ENCODE results near the gene GIMAP5.

Gene GIMAP5

GRCh38 chr7:150733482-150734095 lies 3.6 kb upstream of the GIMAP5 start:
- in situ Hi-C loops (cut with HindIII; ENCODE audit: low sequenced_read_pairs), result no loop called here

- in situ Hi-C loops (cut with HindIII; ENCODE audit: low sequenced_read_pairs), result no loop called here
Measured at GRCh38 chr7:150734254-150734653, 3.0 kb upstream of the GIMAP5 start.

- in situ Hi-C loops (cut with HindIII; ENCODE audit: low sequenced_read_pairs), result no loop called here
Measured at GRCh38 chr7:150735596-150736358, 1.4 kb upstream of the GIMAP5 start.

- in situ Hi-C loops (cut with HindIII; ENCODE audit: low sequenced_read_pairs), result no loop called here
Measured at GRCh38 chr7:150736864-150737263, 354 bp upstream of the GIMAP5 start.

GRCh38 chr7:150738092-150738491 lies 874 bp downstream of the GIMAP5 start:
- in situ Hi-C loops (cut with HindIII; ENCODE audit: low sequenced_read_pairs), result no loop called here

- in situ Hi-C loops (cut with HindIII; ENCODE audit: low sequenced_read_pairs), result no loop called here
Measured at GRCh38 chr7:150738591-150739001, 1.4 kb downstream of the GIMAP5 start.

GRCh38 chr7:150739033-150739432 lies 1.8 kb downstream of the GIMAP5 start:
- in situ Hi-C loops (cut with HindIII; ENCODE audit: low sequenced_read_pairs), result no loop called here

- in situ Hi-C loops (cut with HindIII; ENCODE audit: low sequenced_read_pairs), result no loop called here
Measured at GRCh38 chr7:150740053-150740452, 2.8 kb downstream of the GIMAP5 start.

GRCh38 chr7:150742286-150742968 lies 5.2 kb downstream of the GIMAP5 start:
- in situ Hi-C loops (cut with HindIII; ENCODE audit: low sequenced_read_pairs), result no loop called here

- in situ Hi-C loops (cut with HindIII; ENCODE audit: low sequenced_read_pairs), result no loop called here
Measured at GRCh38 chr7:150744041-150744656, 6.9 kb downstream of the GIMAP5 start.

GRCh38 chr7:150745086-150745485 lies 7.9 kb downstream of the GIMAP5 start:
- in situ Hi-C loops (cut with HindIII; ENCODE audit: low sequenced_read_pairs), result no loop called here

- in situ Hi-C loops (cut with HindIII; ENCODE audit: low sequenced_read_pairs), result no loop called here
Measured at GRCh38 chr7:150745876-150746275, 8.7 kb downstream of the GIMAP5 start.

- in situ Hi-C loops (cut with HindIII; ENCODE audit: low sequenced_read_pairs), result no loop called here
Measured at GRCh38 chr7:150746921-150747320, 9.7 kb downstream of the GIMAP5 start.

- in situ Hi-C loops (cut with HindIII; ENCODE audit: low sequenced_read_pairs), result no loop called here
Measured at GRCh38 chr7:150748376-150748775, 11.2 kb downstream of the GIMAP5 start.

- in situ Hi-C loops (cut with HindIII; ENCODE audit: low sequenced_read_pairs), result no loop called here
Measured at GRCh38 chr7:150751702-150752101, 14.5 kb downstream of the GIMAP5 start.

GRCh38 chr7:150753239-150753638 lies 16.0 kb downstream of the GIMAP5 start:
- in situ Hi-C loops (cut with HindIII; ENCODE audit: low sequenced_read_pairs), result no loop called here

- in situ Hi-C loops (cut with HindIII; ENCODE audit: low sequenced_read_pairs), result no loop called here
Measured at GRCh38 chr7:150753826-150754603, 16.8 kb downstream of the GIMAP5 start.

GRCh38 chr7:150754951-150755350 lies 17.7 kb downstream of the GIMAP5 start:
- in situ Hi-C loops (cut with HindIII; ENCODE audit: low sequenced_read_pairs), result no loop called here

- in situ Hi-C loops (cut with HindIII; ENCODE audit: low sequenced_read_pairs), result no loop called here
Measured at GRCh38 chr7:150755473-150756099, 18.4 kb downstream of the GIMAP5 start.

- in situ Hi-C loops (cut with HindIII; ENCODE audit: low sequenced_read_pairs), result no loop called here
Measured at GRCh38 chr7:150756166-150756565, 18.9 kb downstream of the GIMAP5 start.
